SJCRH30 (cell line): Measurements from ENCODE around the gene HAUS1. TPM values are rescaled to one million over a fixed set of nuclear protein-coding genes. Genes with fewer than 3 reads are reported as not detected.
"Not testable (repeated sequence)": the region's sequence is repeated elsewhere in the genome, so short reads cannot be mapped to it uniquely, and the experiment has no call there.

ENCODE experiments used
- DNase-seq, 2 experiments: peaks; one replicate each; pipeline ENCODE4 v3.0.0-alpha.2; 2015 to 2020
- H3K27ac ChIP-seq: fragments of 250-450 bp; sonication (Bioruptor Pico); 2 replicates; pipeline ENCODE4 v1.5.1; 2020; ENCODE audit warnings: mild to moderate bottlenecking, moderate library complexity
- H3K27me3 ChIP-seq: fragments of 250-450 bp; sonication (Bioruptor Pico); 2 replicates; pipeline ENCODE4 v1.5.1; 2020; ENCODE audit warnings: mild to moderate bottlenecking, moderate library complexity
- H3K36me3 ChIP-seq: fragments of 250-450 bp; sonication (Bioruptor Pico); 2 replicates; pipeline ENCODE4 v1.5.1; 2020; ENCODE audit warnings: mild to moderate bottlenecking, moderate library complexity
- H3K4me1 ChIP-seq: fragments of 250-450 bp; sonication (Bioruptor Pico); 2 replicates; pipeline ENCODE4 v1.5.1; 2020; ENCODE audit warnings: mild to moderate bottlenecking, moderate library complexity
- H3K4me3 ChIP-seq: fragments of 250-450 bp; sonication (Bioruptor Pico); 2 replicates; pipeline ENCODE4 v1.5.1; 2020; ENCODE audit warnings: mild to moderate bottlenecking, moderate library complexity
- H3K9me3 ChIP-seq: fragments of 250-450 bp; sonication (Bioruptor Pico); replicated peaks from 2 replicates; pipeline ENCODE4 v1.5.1; 2020; ENCODE audit warnings: mild to moderate bottlenecking, moderate library complexity
- total RNA-seq: library from RNA; depleted of rRNA; stranded (reverse); fragments of >200 nt; shearing (Covaris generic); gene quantifications from 2 replicates; pipeline ENCODE4 v1.2.3, GENCODE V29; 2014

The HAUS1 gene
- total RNA-seq, 1 experiment from 2014 or later, result 53.3 TPM

GRCh38 chr18:46113751-46114150, 9.6 kb downstream of the HAUS1 start:
- Histone ChIP-seq H3K27ac (no peak overlapping the region), H3K27me3 (no peaks in the 10 kb centered on the region), H3K36me3 (0 out of 2 replicates have a peak, but pooled peaks cover 2% of the 10 kb centered on the region), H3K4me3 (no peak overlapping the region), H3K4me1 (no peaks in the 10 kb centered on the region), H3K9me3 (no peaks in the 10 kb centered on the region)
- no peak for DNase-seq

DNA sequence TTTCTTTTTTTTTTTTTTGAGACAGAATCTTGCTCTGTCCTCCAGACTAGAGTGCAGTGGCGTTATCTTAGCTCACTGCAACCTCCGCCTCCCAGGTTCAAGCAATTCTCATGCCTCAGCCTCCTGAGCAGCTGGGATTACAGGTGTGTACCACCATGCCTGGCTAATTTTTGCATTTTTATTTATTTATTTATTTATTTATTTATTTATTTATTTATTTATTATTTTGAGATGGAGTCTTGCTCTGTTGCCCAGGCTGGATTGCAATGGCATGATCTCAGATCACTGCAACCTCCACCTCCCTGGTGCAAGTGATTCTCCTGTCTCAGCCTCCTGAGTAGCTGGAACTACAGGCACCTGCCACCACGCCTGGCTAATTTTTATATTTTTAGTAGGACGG, 22.4 kb downstream of the HAUS1 start:
- H3K9me3 ChIP-seq, H3K4me3 ChIP-seq, H3K27me3 ChIP-seq, H3K27ac ChIP-seq, DNase-seq, H3K4me1 ChIP-seq: not testable (repeated sequence)
- peaks cover 13% of the 10 kb centered on the region for H3K36me3 ChIP-seq

GRCh38 chr18:46130061-46130460, 25.9 kb downstream of the HAUS1 start:
- Histone ChIP-seq H3K27ac (no peak overlapping the region), H3K4me3 (no peak overlapping the region), H3K36me3 (peaks cover 6% of the 10 kb centered on the region; the same call in 1 of the 2 replicates), H3K4me1 (no peaks in the 10 kb centered on the region), H3K27me3 (no peaks in the 10 kb centered on the region), H3K9me3 (no peaks in the 10 kb centered on the region)
- DNase-seq, result no peak

DNA sequence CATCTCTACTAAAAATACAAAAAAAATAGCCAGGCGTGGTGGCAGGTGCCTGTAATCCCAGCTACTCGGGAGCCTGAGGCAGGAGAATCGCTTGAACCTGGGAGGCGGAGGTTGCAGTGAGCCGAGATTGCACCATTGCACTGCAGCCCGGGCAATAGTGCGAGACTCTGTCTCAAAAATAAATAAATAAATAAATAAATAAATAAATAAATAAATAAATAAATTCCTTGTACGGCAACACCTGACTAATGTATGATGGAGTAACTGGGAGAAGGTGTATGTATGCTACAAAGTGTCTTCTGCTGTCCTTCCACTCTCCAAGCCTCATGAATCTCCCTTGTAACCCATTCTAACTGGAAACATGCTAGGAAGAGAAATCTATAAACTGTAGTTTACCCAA, 26.4 kb downstream of the HAUS1 start:
- not testable (repeated sequence) for H3K36me3 ChIP-seq, H3K27me3 ChIP-seq, H3K4me3 ChIP-seq, H3K27ac ChIP-seq, DNase-seq, H3K4me1 ChIP-seq, H3K9me3 ChIP-seq

DNA sequence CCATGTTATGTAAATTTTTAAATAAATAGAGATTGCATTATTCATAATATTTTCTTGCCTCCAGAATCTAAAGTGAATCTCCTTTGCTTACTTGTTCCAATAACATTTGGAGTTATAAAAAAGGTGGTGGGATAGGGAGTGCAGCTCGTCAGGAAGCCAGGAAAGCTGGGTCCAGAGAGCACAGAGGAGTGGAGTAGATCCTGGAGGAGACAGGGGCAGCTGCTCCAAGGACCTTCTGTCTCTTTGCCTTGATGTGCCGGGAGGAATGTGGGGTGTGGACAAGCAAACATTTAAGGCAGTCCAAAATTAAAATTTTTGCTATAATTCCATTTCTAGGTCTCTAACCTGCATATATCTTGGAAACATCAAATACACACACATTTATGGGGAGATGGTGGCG, 29.3 kb downstream of the HAUS1 start:
- H3K36me3 ChIP-seq, result peaks cover 6% of the 10 kb centered on the region; the same call in 1 of the 2 replicates
- H3K27me3 ChIP-seq, result no peaks in the 10 kb centered on the region
- no peak for DNase-seq
- H3K4me3 ChIP-seq, result no peak overlapping the region
- no peaks in the 10 kb centered on the region for H3K9me3 ChIP-seq
- H3K27ac ChIP-seq, result no peak overlapping the region
- H3K4me1 ChIP-seq, result no peaks in the 10 kb centered on the region

DNA sequence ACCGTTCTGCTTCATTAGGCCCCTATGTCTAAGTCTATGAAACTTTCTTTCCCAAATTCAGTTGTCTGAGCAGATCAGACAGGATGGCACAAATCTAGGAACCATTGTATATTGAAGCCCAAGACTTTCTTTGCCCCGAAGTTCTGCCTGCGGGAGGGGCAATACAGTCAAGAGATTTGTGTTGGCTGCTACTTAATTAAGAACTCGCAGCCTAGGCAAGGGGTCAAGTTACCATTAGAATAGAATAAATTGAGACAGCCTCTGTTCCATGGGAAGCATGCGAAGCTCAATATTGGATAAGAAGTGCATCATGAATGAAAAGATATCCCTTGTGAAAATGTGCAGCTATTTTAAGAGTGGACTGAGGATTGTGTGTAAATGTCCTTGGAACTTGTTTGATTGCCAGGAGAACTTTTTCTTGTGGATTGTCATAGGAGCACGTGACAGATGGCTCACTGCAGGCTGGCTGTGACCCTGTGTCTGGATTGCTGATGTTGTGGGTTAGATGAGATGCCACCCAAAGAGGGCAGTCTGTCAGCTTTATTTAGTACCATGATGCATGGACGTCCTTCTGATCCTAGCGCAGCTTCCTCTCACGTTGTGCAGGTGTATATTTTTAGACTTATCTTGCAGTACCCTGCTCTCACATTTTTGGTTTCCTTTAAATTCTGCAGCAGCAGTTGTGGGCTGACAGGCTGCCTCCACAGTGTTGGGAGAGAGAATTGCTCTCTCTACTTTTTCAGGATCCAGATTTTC, 30.9 kb downstream of the HAUS1 start:
- Histone ChIP-seq H3K36me3 (no peaks in the 10 kb centered on the region), H3K27ac (no peak overlapping the region), H3K27me3 (no peaks in the 10 kb centered on the region), H3K9me3 (no peaks in the 10 kb centered on the region), H3K4me1 (no peaks in the 10 kb centered on the region), H3K4me3 (no peak overlapping the region)
- DNase-seq, result no peak

DNA sequence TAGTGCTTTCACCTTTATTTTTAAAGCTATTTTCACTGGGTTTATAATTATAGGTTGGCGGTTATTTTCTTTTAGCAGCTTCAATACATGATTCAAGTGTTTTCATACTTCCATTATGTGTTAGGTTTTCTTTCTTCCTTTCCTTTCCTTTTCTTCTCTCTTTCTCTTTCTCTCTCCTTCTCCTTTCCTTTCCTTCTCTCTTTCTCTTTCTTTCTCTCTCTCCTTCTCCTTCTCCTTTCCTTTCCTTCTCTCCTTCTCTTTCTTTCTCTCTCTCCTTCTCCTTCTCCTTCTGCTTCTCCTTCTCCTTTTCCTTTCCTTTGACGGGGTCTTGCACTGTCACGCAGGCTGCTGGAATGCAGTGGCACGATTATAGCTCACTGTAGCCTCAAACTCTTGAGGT, 36.0 kb downstream of the HAUS1 start:
- no peaks in the 10 kb centered on the region for H3K36me3 ChIP-seq
- no peak overlapping the region for H3K27ac ChIP-seq
- H3K27me3 ChIP-seq, result no peaks in the 10 kb centered on the region
- H3K9me3 ChIP-seq, result no peaks in the 10 kb centered on the region
- no peak for DNase-seq
- H3K4me3 ChIP-seq, result no peak overlapping the region
- H3K4me1 ChIP-seq, result no peaks in the 10 kb centered on the region

- Histone ChIP-seq H3K36me3 (no peaks in the 10 kb centered on the region), H3K27me3 (no peaks in the 10 kb centered on the region), H3K4me3 (no peak overlapping the region), H3K4me1 (no peaks in the 10 kb centered on the region), H3K9me3 (no peaks in the 10 kb centered on the region), H3K27ac (no peak overlapping the region)
- DNase-seq, result no peak
Measured at GRCh38 chr18:46141199-46141598, 37.0 kb downstream of the HAUS1 start.

DNA sequence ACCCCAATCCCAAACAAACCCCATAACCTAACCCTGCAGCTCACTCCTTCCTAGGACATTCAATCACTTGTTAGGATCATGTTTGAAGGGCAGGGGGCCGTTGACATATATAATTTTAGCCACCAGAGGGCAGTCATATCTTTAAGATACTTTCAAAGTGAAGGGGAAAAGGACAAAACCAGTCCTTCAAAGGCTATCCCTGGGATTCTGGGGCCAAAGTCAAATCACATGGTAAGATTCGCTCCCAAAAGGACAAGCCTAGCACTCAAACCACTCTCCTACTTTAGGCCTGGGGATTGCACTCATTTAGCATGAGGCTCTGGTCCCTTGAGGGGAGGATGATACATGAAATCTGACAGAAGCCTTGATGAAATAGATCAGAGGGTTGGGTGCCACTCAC, 44.6 kb downstream of the HAUS1 start:
- no peak overlapping the region for H3K4me3 ChIP-seq
- no peaks in the 10 kb centered on the region for H3K9me3 ChIP-seq
- H3K27ac ChIP-seq, result no peak overlapping the region
- H3K36me3 ChIP-seq, result no peaks in the 10 kb centered on the region
- H3K27me3 ChIP-seq, result no peaks in the 10 kb centered on the region
- peaks cover 6% of the 10 kb centered on the region; the same call in 1 of the 2 replicates for H3K4me1 ChIP-seq
- DNase-seq, result peak; percentile 36 to 70

GRCh38 chr18:46152436-46152807, 48.2 kb downstream of the HAUS1 start:
- H3K4me3 ChIP-seq, result peak overlapping the region; percentile 16
- peak; percentile 76 to 77 for DNase-seq

GRCh38 chr18:46152808-46153617, 48.8 kb downstream of the HAUS1 start:
- Histone ChIP-seq H3K27ac (peak overlapping the region; percentile 72), H3K9me3 (no peaks in the 10 kb centered on the region), H3K4me3 (peak overlapping the region; percentile 16), H3K36me3 (no peaks in the 10 kb centered on the region), H3K4me1 (peaks cover 6% of the 10 kb centered on the region; the same call in 1 of the 2 replicates), H3K27me3 (no peaks in the 10 kb centered on the region)
- peak; percentile 47 to 48 for DNase-seq

More at GRCh38 chr18:46152436-46152807, 48.2 kb downstream of the HAUS1 start:
- H3K27ac ChIP-seq, result peak overlapping the region; percentile 72
- H3K36me3 ChIP-seq, result no peaks in the 10 kb centered on the region
- H3K4me1 ChIP-seq, result peaks cover 6% of the 10 kb centered on the region; the same call in 1 of the 2 replicates
- no peaks in the 10 kb centered on the region for H3K27me3 ChIP-seq
- no peaks in the 10 kb centered on the region for H3K9me3 ChIP-seq

GRCh38 chr18:46155641-46156051, 51.5 kb downstream of the HAUS1 start:
- H3K27ac ChIP-seq, result no peak overlapping the region
- no peaks in the 10 kb centered on the region for H3K9me3 ChIP-seq
- H3K36me3 ChIP-seq, result no peaks in the 10 kb centered on the region
- H3K4me1 ChIP-seq, result peaks cover 6% of the 10 kb centered on the region; the same call in 1 of the 2 replicates
- H3K4me3 ChIP-seq, result no peak overlapping the region
- no peaks in the 10 kb centered on the region for H3K27me3 ChIP-seq
- DNase-seq, result no peak

DNA sequence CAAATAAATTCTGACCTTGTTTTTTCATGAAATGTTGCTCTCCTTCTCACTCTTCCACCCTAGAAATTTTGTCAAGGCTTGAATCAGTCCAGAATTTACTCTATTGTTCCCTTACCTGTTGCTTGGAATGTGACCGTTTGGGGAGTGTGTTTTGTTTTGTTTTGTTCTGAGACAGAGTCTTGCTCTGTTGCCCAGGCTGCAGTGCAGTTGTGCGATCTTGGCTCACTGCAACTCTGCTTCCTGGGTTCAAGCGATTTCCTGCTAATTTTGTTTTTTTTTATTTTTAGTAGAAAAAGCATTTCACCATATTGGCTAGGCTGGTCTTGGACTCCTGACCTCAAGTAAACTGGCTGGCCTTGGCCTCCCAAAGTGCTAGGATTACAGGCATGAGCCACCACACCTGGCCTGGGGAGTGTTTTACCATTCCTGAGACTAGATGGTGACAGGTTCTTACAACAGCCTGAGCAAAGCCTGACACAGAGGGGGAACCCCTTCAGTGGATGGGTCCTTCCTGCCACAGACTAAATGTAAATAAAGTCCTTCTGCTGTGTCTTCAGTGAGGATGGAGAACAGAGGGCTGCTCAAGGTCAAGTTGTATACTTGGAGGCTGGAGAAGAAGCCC, 52.0 kb downstream of the HAUS1 start:
- H3K4me3 ChIP-seq, result no peak overlapping the region
- H3K9me3 ChIP-seq, result no peaks in the 10 kb centered on the region
- H3K4me1 ChIP-seq, result peaks cover 6% of the 10 kb centered on the region; the same call in 1 of the 2 replicates
- no peak overlapping the region for H3K27ac ChIP-seq
- H3K36me3 ChIP-seq, result no peaks in the 10 kb centered on the region
- no peaks in the 10 kb centered on the region for H3K27me3 ChIP-seq
- DNase-seq, result no peak

- peaks cover 6% of the 10 kb centered on the region; the same call in 1 of the 2 replicates for H3K4me1 ChIP-seq
- H3K36me3 ChIP-seq, result no peaks in the 10 kb centered on the region
- H3K9me3 ChIP-seq, result no peaks in the 10 kb centered on the region
- no peak overlapping the region for H3K4me3 ChIP-seq
- H3K27me3 ChIP-seq, result no peaks in the 10 kb centered on the region
- no peak for DNase-seq
- no peak overlapping the region for H3K27ac ChIP-seq
Measured at GRCh38 chr18:46156843-46157242, 52.7 kb downstream of the HAUS1 start.

- Histone ChIP-seq H3K4me3 (no peak overlapping the region), H3K4me1 (no peaks in the 10 kb centered on the region; the same call in 1 of the 2 replicates), H3K27ac (no peak overlapping the region), H3K9me3 (no peaks in the 10 kb centered on the region), H3K36me3 (no peaks in the 10 kb centered on the region), H3K27me3 (no peaks in the 10 kb centered on the region)
- no peak for DNase-seq
Measured at GRCh38 chr18:46158499-46158898, 54.3 kb downstream of the HAUS1 start.
